ENCODE results near the gene ATP10A. TPM values are rescaled to one million over a fixed set of nuclear protein-coding genes. Genes with fewer than 3 reads are reported as not detected.
A peak's percentile ranks its signal among the peaks of the same experiment; 100 is the strongest.

ATP10A gene
- total RNA-seq, 4 donors from 2014 or later = 2.7 to 7.0 (median 3.4) TPM

DNA sequence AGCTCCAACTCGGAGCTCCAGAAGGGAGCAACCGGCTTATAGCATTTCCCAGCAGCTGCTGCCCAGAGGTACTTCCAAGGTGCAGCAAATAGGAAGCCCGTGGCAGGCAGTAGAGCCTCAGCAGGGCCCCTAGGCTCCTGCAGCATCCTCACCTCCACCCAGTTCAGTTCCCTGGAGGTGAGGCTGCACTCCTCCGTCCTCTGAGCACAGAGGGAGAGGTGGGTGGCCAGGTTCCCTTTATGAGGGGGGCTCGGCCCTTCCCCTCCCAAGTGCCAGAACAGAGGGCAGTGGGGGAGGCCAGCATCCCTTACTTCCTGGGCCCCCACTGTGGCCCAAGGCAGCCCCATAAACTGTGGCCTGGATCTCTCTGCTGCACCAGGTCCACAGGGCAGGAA, 150.2 kb downstream of the ATP10A start:
- intact Hi-C loops (cut with DNase I) = no loop called here
- Histone ChIP-seq H3K4me1 (no peaks in the 10 kb centered on the region), H3K4me3 (replicated peaks in 1 of 3) (no peak overlapping the region), H3K36me3 (no peaks in the 10 kb centered on the region), H3K27ac (no peak overlapping the region), H3K27me3 (no peaks in the 10 kb centered on the region), H3K9me3 (no peaks in the 10 kb centered on the region)
- TF ChIP-seq, protein P1, sequence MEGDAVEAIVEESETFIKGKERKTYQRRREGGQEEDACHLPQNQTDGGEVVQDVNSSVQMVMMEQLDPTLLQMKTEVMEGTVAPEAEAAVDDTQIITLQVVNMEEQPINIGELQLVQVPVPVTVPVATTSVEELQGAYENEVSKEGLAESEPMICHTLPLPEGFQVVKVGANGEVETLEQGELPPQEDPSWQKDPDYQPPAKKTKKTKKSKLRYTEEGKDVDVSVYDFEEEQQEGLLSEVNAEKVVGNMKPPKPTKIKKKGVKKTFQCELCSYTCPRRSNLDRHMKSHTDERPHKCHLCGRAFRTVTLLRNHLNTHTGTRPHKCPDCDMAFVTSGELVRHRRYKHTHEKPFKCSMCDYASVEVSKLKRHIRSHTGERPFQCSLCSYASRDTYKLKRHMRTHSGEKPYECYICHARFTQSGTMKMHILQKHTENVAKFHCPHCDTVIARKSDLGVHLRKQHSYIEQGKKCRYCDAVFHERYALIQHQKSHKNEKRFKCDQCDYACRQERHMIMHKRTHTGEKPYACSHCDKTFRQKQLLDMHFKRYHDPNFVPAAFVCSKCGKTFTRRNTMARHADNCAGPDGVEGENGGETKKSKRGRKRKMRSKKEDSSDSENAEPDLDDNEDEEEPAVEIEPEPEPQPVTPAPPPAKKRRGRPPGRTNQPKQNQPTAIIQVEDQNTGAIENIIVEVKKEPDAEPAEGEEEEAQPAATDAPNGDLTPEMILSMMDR (IDR thresholded peaks at IDR 0.05) = no peak
- TF ChIP-seq POLR2A (IDR thresholded peaks at IDR 0.05) = no peak
- no peak for DNase-seq
- WGBS, 2 donors = 71 to 76% methylated on average over 2 to 5 of the region's 5 CpGs

DNA sequence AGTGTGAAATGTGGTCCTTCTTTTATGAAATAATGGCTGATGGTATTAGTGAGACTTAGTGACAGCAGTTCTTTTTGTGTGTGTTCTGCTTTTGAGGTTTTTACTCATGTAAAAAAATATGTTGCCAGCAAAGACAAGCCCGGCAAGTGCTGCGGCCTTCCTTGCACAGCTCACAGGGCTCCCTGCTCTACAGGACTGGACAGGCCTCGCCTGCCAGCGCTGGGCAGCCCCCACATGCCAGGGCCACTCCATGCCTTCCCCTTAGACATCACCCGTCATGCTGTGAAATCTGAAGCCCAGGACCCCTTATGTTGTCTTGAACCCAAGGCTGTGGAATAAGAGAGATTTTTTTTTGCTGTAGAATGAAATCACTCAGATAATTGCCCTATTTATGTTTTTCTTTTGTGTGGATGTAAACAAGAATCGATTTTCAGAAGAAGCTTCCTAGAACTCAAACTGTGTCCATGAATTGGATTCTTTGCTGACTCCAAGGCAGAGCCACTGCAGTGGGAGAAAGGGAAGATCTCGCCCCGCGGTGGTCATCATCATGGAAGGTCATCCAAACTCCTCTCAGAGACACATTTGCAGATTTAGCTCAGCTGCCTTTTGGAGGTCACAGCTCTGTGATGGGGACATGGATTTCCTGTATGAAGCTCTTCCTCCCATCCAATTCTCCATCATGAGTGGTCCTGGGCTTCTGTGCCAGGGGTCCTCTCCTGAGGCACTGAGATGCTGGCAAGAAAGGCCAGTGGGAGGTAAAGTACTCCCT, 150.8 kb downstream of the ATP10A start:
- 94 to 95% methylated on average over 9 of the region's 9 CpGs for WGBS, 2 donors

DNA sequence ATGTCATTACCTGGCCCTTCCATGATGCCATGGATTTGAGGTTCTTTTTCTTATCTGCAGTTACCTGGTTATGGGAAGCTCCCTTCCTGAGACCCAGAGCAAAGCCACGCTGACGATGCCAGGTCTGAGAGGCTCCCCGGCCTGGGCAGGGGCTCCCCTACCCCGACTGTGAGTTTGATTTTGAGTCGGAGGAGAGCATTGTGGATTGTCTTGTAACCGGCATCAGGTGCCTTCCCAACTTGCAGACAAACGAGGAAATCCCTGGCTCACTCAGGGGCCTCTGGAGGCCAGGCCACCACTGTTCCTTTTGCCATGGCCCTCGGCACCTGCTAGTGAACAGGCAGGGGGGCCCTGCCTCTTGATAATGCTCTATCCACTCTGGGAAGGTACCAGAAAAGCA, 151.4 kb downstream of the ATP10A start:
- no peak overlapping the region for H3K4me3 ChIP-seq (replicated peaks in 1 of 3)
- no peak overlapping the region for H3K27ac ChIP-seq
- no peaks in the 10 kb centered on the region for H3K9me3 ChIP-seq
- no peaks in the 10 kb centered on the region for H3K4me1 ChIP-seq
- WGBS, 2 donors = 87 to 94% methylated on average over 8 of the region's 8 CpGs
- intact Hi-C loops (cut with DNase I) = no loop called here
- TF ChIP-seq, protein P1 (IDR thresholded peaks at IDR 0.05) = no peak
- TF ChIP-seq POLR2A (IDR thresholded peaks at IDR 0.05) = no peak
- no peaks in the 10 kb centered on the region for H3K36me3 ChIP-seq
- no peaks in the 10 kb centered on the region for H3K27me3 ChIP-seq
- no peak for DNase-seq

More for the DNA sequence above, 150.8 kb downstream of the ATP10A start:
- H3K4me3 ChIP-seq (replicated peaks in 1 of 3) = no peak overlapping the region
- H3K36me3 ChIP-seq = no peaks in the 10 kb centered on the region
- TF ChIP-seq, protein P1 (IDR thresholded peaks at IDR 0.05) = no peak
- no peak for TF ChIP-seq POLR2A (IDR thresholded peaks at IDR 0.05)
- H3K27me3 ChIP-seq = no peaks in the 10 kb centered on the region
- H3K4me1 ChIP-seq = no peaks in the 10 kb centered on the region
- intact Hi-C loops (cut with DNase I) = no loop called here
- H3K27ac ChIP-seq = no peak overlapping the region
- H3K9me3 ChIP-seq = no peaks in the 10 kb centered on the region
- no peak for DNase-seq

DNA sequence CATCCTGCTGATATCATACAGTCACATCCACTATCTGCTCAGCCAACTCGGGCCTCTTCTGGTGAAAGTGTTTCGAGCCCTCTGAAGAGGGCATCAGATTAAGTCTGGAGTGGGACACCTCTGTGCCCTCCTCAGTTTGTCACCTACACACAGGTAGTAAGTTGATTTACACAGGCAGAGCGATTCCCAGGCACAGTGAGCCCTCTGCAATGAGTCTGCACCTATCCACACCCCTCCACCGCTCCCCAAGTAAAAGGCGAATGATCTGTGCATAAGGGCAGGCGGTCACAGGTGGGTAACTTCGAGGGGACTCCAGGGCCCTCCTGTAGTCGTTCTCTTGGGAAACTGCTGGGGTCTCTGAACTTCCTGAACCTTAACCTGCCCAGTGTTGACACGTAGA, 152.0 kb downstream of the ATP10A start:
- intact Hi-C loops (cut with DNase I) = no loop called here

DNA sequence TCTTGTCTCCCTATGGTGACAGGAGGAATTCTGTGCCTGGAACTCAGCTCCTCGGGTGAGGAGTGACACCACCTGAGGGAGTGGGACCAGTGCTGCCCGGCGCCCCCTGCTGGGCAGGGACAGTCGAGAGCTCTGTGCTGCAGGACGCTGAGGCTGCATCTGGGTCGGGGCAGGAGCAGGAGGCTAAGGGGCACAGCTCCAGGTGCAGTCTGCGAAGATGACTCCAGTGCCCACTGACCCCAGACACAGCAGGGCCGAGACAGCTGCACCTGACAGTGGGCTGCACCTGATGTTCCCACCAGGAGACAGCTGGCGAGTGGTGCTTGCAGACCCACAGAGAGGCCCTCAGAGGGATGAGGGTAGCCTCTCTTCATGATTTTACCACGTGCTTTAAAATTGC, 152.9 kb downstream of the ATP10A start:
- no peak for TF ChIP-seq POLR2A (IDR thresholded peaks at IDR 0.05)
- TF ChIP-seq, protein P1 (IDR thresholded peaks at IDR 0.05) = peak; percentile 30 to 65 (median 44)
- intact Hi-C loops (cut with DNase I) = no loop called here
- no peaks in the 10 kb centered on the region for H3K36me3 ChIP-seq

More for the DNA sequence above, 152.0 kb downstream of the ATP10A start:
- no peak for DNase-seq
- no peaks in the 10 kb centered on the region for H3K36me3 ChIP-seq
- no peak for TF ChIP-seq POLR2A (IDR thresholded peaks at IDR 0.05)
- TF ChIP-seq, protein P1 (IDR thresholded peaks at IDR 0.05) = no peak
- H3K4me1 ChIP-seq = no peaks in the 10 kb centered on the region
- no peaks in the 10 kb centered on the region for H3K27me3 ChIP-seq
- H3K4me3 ChIP-seq (replicated peaks in 1 of 3) = no peak overlapping the region
- no peaks in the 10 kb centered on the region for H3K9me3 ChIP-seq
- 71 to 82% methylated on average over 9 of the region's 9 CpGs for WGBS, 2 donors
- no peak overlapping the region for H3K27ac ChIP-seq

More for the DNA sequence above, 152.9 kb downstream of the ATP10A start:
- Histone ChIP-seq H3K4me3 (replicated peaks in 1 of 3) (no peak overlapping the region), H3K4me1 (no peaks in the 10 kb centered on the region), H3K27me3 (no peaks in the 10 kb centered on the region), H3K27ac (no peak overlapping the region), H3K9me3 (no peaks in the 10 kb centered on the region)
- WGBS, 2 donors = 29 to 39% methylated on average over 8 to 10 of the region's 10 CpGs
- peak; percentile 52 to 57 for DNase-seq
